Measurements from ENCODE around the gene PCDHGC5. TPM values are rescaled to one million over a fixed set of nuclear protein-coding genes. Genes with fewer than 3 reads are reported as not detected.
A peak's percentile ranks its signal among the peaks of the same experiment; 100 is the strongest.

Gene PCDHGC5
- total RNA-seq, 3 donors from 2014 or later, result 2.1 to 3.5 (median 3.3) TPM

DNA sequence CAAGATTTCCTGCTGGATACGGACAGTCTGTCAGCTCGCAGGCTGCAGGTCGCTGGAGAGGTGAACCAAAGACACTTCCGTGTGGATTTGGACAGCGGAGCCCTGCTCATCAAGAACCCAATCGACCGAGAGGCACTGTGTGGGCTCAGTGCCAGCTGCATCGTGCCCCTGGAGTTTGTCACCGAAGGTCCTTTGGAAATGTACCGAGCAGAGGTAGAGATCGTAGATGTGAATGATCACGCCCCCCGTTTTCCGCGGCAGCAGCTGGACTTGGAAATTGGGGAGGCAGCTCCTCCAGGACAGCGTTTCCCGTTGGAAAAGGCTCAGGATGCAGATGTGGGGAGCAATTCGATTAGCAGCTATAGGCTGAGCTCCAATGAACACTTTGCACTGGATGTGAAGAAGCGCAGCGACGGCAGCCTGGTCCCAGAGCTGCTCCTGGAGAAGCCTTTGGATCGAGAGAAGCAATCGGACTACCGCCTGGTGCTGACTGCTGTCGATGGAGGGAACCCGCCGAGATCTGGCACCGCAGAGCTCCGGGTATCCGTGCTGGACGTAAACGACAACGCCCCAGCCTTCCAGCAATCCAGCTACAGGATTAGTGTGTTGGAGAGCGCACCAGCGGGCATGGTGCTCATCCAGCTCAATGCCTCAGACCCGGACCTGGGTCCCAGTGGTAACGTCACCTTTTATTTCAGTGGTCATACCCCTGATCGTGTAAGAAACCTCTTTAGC lies 3.4 kb upstream of the PCDHGC5 start:
- DNase-seq (ENCODE audit: low spot score in 2 of 2), result no peak
- Histone ChIP-seq H3K4me1 (peaks cover 0 to 6% of the 10 kb centered on the region in 2 donors), H3K4me3 (peak overlapping the region; percentile 15 to 58 (median 44)), H3K27me3 (no peaks in the 10 kb centered on the region), H3K9me3 (no peaks in the 10 kb centered on the region), H3K36me3 (no peaks in the 10 kb centered on the region), H3K27ac (no peak overlapping the region)
- intact Hi-C loops (cut with DNase I; ENCODE audit: low total_unique reads), result loop anchor here (1.0 kb wide), 1 partner anchor 27 kb away; no protein-coding TSS in a partner anchor
- no peak for TF ChIP-seq POLR2AphosphoS5 (IDR thresholded peaks at IDR 0.05)
- TF ChIP-seq, protein P1, sequence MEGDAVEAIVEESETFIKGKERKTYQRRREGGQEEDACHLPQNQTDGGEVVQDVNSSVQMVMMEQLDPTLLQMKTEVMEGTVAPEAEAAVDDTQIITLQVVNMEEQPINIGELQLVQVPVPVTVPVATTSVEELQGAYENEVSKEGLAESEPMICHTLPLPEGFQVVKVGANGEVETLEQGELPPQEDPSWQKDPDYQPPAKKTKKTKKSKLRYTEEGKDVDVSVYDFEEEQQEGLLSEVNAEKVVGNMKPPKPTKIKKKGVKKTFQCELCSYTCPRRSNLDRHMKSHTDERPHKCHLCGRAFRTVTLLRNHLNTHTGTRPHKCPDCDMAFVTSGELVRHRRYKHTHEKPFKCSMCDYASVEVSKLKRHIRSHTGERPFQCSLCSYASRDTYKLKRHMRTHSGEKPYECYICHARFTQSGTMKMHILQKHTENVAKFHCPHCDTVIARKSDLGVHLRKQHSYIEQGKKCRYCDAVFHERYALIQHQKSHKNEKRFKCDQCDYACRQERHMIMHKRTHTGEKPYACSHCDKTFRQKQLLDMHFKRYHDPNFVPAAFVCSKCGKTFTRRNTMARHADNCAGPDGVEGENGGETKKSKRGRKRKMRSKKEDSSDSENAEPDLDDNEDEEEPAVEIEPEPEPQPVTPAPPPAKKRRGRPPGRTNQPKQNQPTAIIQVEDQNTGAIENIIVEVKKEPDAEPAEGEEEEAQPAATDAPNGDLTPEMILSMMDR (IDR thresholded peaks at IDR 0.05), result no peak
- TF ChIP-seq POLR2A (IDR thresholded peaks at IDR 0.05), result no peak

DNA sequence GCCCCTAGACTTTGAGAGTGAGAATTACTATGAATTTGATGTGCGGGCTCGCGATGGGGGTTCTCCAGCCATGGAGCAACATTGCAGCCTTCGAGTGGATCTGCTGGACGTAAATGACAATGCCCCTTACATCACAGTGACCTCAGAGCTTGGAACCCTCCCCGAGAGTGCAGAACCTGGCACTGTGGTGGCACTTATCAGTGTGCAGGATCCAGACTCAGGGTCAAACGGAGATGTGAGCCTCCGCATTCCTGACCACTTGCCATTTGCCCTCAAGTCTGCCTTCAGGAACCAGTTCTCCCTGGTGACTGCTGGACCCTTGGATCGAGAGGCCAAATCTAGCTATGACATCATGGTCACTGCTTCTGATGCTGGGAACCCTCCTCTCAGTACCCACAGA lies 2.8 kb upstream of the PCDHGC5 start:
- no peaks in the 10 kb centered on the region for H3K36me3 ChIP-seq
- no peak overlapping the region for H3K4me3 ChIP-seq
- no peak for TF ChIP-seq POLR2A (IDR thresholded peaks at IDR 0.05)
- TF ChIP-seq, protein P1 (IDR thresholded peaks at IDR 0.05), result no peak
- no peak for TF ChIP-seq POLR2AphosphoS5 (IDR thresholded peaks at IDR 0.05)
- DNase-seq (ENCODE audit: low spot score in 2 of 2), result no peak
- H3K27ac ChIP-seq, result no peak overlapping the region
- no peaks in the 10 kb centered on the region for H3K9me3 ChIP-seq
- H3K27me3 ChIP-seq, result no peaks in the 10 kb centered on the region
- H3K4me1 ChIP-seq, result peaks cover 0 to 6% of the 10 kb centered on the region in 2 donors
- intact Hi-C loops (cut with DNase I; ENCODE audit: low total_unique reads), result loop anchor here (1.0 kb wide), 1 partner anchor 26 kb away; no protein-coding TSS in a partner anchor

DNA sequence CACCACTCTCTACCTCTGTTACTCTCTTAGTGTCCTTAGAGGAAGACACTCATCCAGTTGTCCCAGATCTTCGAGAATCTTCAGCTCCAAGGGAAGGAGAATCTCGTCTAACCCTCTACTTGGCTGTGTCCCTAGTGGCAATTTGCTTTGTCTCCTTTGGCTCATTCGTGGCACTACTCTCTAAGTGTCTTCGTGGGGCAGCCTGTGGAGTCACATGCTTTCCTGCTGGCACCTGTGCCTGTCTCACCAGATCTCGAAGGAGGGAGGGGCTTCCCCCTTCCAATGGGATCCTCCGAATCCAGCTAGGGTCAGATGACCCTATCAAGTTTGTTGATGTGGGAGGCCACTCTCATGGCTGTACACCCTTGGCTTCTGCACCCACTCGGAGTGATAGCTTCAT lies 1.8 kb upstream of the PCDHGC5 start:
- DNase-seq (ENCODE audit: low spot score in 2 of 2), result no peak
- H3K27ac ChIP-seq, result no peak overlapping the region
- H3K9me3 ChIP-seq, result no peaks in the 10 kb centered on the region
- intact Hi-C loops (cut with DNase I; ENCODE audit: low total_unique reads), result no loop called here
- no peaks in the 10 kb centered on the region for H3K27me3 ChIP-seq
- peaks cover 0 to 6% of the 10 kb centered on the region in 2 donors for H3K4me1 ChIP-seq
- no peak overlapping the region for H3K4me3 ChIP-seq
- H3K36me3 ChIP-seq, result no peaks in the 10 kb centered on the region
- TF ChIP-seq, protein P1 (IDR thresholded peaks at IDR 0.05), result no peak
- TF ChIP-seq POLR2AphosphoS5 (IDR thresholded peaks at IDR 0.05) (no peak), POLR2A (IDR thresholded peaks at IDR 0.05) (no peak)

DNA sequence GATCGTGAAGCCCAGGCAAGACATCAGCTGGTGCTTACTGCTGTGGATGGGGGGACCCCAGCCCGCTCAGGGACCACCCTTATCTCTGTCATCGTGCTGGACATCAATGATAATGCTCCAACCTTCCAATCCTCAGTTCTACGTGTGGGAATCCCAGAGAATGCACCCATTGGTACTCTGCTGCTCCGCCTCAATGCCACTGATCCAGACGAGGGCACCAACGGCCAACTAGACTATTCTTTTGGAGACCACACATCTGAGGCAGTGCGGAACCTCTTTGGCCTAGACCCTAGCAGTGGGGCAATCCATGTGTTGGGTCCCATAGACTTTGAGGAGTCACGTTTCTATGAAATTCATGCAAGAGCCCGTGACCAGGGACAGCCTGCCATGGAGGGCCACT lies 960 bp downstream of the PCDHGC5 start:
- no peak for DNase-seq (ENCODE audit: low spot score in 2 of 2)
- no peaks in the 10 kb centered on the region for H3K36me3 ChIP-seq
- H3K9me3 ChIP-seq, result no peaks in the 10 kb centered on the region
- intact Hi-C loops (cut with DNase I; ENCODE audit: low total_unique reads), result no loop called here
- H3K4me1 ChIP-seq, result no peaks in the 10 kb centered on the region
- H3K4me3 ChIP-seq, result no peak overlapping the region
- TF ChIP-seq POLR2A (IDR thresholded peaks at IDR 0.05), result no peak
- no peak for TF ChIP-seq POLR2AphosphoS5 (IDR thresholded peaks at IDR 0.05)
- TF ChIP-seq, protein P1 (IDR thresholded peaks at IDR 0.05), result no peak
- no peaks in the 10 kb centered on the region for H3K27me3 ChIP-seq
- H3K27ac ChIP-seq, result no peak overlapping the region

DNA sequence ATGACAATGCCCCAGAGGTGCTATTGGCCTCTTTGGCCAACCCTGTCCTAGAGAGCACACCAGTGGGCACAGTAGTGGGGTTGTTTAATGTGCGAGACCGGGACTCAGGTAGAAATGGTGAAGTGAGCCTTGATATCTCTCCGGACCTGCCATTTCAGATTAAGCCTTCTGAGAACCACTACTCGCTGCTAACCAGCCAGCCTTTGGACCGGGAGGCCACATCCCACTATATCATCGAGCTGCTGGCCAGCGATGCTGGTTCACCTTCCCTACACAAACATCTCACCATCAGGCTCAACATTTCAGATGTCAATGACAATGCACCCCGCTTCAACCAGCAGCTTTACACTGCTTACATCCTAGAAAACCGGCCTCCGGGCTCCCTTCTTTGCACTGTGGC lies 1.4 kb downstream of the PCDHGC5 start:
- intact Hi-C loops (cut with DNase I; ENCODE audit: low total_unique reads), result no loop called here
- no peak for DNase-seq (ENCODE audit: low spot score in 2 of 2)
- H3K36me3 ChIP-seq, result no peaks in the 10 kb centered on the region

More for the DNA sequence above, 1.4 kb downstream of the PCDHGC5 start:
- no peaks in the 10 kb centered on the region for H3K27me3 ChIP-seq
- no peak overlapping the region for H3K27ac ChIP-seq
- no peaks in the 10 kb centered on the region for H3K9me3 ChIP-seq
- no peaks in the 10 kb centered on the region for H3K4me1 ChIP-seq
- no peak overlapping the region for H3K4me3 ChIP-seq
- TF ChIP-seq POLR2A (IDR thresholded peaks at IDR 0.05) (no peak), POLR2AphosphoS5 (IDR thresholded peaks at IDR 0.05) (no peak)
- TF ChIP-seq, protein P1 (IDR thresholded peaks at IDR 0.05), result no peak

All from breast epithelium (tissue), 4 donors.